Suprapubic skin (tissue), 3 donors: ENCODE measurements around the gene L3MBTL2.

ENCODE experiments used
- EP300 ChIP-seq: sonication (generic); formaldehyde crosslinking; IDR thresholded peaks from one replicate; pipeline ENCODE4 v1.6.1; 2017; ENCODE audit warnings: antibody characterized with exemption
- POLR2A ChIP-seq, 2 donors: fragments of 450-650 bp; IDR thresholded peaks; one replicate each; pipeline ENCODE4 v1.6.1; 2017; ENCODE audit warnings: antibody characterized with exemption in 2 of 2, mild to moderate bottlenecking in 2 of 2, moderate library complexity in 2 of 2
- TF ChIP-seq, protein P1 (sequence below), 2 donors: fragments of 200-600 bp in 1 of 2; fragments of 450-650 bp in 1 of 2; sonication (generic) in 1 of 2; IDR thresholded peaks; one replicate each; pipeline ENCODE4 v1.5.1; 2016 to 2019; ENCODE audit warnings: antibody characterized with exemption in 2 of 2, mild to moderate bottlenecking in 1 of 2, moderate library complexity in 1 of 2

DNA sequence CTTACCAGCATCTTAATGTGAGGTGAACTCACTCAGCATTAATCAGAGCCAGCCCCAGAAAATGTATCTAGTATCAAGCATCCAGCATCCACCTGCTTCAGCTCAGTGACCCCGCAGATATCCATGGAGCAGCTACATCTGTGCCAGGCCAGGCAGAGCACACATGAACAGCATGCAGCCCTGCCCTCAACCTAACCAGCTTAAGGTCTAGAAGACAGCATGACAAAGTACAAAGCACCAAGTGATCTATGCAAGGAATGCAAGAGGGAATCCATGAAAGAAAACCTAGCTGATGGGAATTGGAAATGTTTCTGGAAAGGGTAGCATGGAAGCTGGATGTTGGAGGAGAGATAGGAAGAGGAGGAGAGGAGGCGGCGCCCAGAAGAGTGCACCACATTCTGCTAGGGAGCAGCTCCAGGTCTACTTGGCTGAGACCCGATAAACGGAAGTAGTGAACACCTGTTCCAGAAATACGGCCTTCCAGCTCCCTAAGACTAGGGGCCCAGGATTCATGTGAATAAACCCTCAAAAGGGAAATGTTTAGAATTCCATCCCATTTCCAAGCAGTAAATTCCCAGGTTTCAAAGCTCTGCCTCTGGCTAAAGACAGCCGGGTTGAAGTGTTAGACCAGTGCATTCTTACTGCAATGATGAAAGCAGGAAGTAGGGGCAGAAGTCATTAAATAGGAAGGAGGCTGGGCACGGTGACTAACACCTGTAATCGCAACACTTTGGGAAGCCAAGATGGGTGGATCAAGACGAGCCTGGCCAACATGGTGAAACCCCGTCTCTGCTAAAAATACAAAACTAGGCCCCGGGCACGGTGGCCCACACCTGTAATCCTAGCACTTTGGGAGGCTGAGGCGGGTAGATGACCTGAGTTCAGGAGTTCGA lies 23.5 kb upstream of the L3MBTL2 start:
- TF ChIP-seq, protein P1, sequence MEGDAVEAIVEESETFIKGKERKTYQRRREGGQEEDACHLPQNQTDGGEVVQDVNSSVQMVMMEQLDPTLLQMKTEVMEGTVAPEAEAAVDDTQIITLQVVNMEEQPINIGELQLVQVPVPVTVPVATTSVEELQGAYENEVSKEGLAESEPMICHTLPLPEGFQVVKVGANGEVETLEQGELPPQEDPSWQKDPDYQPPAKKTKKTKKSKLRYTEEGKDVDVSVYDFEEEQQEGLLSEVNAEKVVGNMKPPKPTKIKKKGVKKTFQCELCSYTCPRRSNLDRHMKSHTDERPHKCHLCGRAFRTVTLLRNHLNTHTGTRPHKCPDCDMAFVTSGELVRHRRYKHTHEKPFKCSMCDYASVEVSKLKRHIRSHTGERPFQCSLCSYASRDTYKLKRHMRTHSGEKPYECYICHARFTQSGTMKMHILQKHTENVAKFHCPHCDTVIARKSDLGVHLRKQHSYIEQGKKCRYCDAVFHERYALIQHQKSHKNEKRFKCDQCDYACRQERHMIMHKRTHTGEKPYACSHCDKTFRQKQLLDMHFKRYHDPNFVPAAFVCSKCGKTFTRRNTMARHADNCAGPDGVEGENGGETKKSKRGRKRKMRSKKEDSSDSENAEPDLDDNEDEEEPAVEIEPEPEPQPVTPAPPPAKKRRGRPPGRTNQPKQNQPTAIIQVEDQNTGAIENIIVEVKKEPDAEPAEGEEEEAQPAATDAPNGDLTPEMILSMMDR (IDR thresholded peaks at IDR 0.05): no peak
- TF ChIP-seq POLR2A (IDR thresholded peaks at IDR 0.05) (no peak), EP300 (no peak)
